ENCODE results near the gene JMJD1C.

- TF ChIP-seq CTCF (conservative IDR thresholded peaks at IDR 0.05; ENCODE audit: low read depth, low read length) (peak; percentile 100), EZH2 (IDR thresholded peaks at IDR 0.05; ENCODE audit: low read length, unreplicated experiment) (no peak)
These were observed 307.7 kb downstream of the JMJD1C start for GRCh38 chr10:63157845-63158624.

Data from PC-3 (cell line).